Measurements from ENCODE around the gene PACRG.

PACRG gene

GRCh38 chr6:163339466-163339865, 611.7 kb downstream of the PACRG start:
- no peak for TF ChIP-seq POLR2AphosphoS5 (IDR thresholded peaks at IDR 0.05; ENCODE audit: low read depth, low read length)
- TF ChIP-seq POLR2A (IDR thresholded peaks at IDR 0.05; ENCODE audit: low read depth, low read length): no peak
- TF ChIP-seq TAF1 (IDR thresholded peaks at IDR 0.05; ENCODE audit: borderline replicate concordance, low read depth, low read length): no peak
- no peak for DNase-seq (ENCODE audit: insufficient read length)
- FAIRE-seq: no peak

- FAIRE-seq (no peak), DNase-seq (ENCODE audit: insufficient read length) (no peak)
- no peak for TF ChIP-seq POLR2A (IDR thresholded peaks at IDR 0.05; ENCODE audit: low read depth, low read length)
- no peak for TF ChIP-seq TAF1 (IDR thresholded peaks at IDR 0.05; ENCODE audit: borderline replicate concordance, low read depth, low read length)
- TF ChIP-seq POLR2AphosphoS5 (IDR thresholded peaks at IDR 0.05; ENCODE audit: low read depth, low read length): no peak
Measured at GRCh38 chr6:163340201-163340887, 612.6 kb downstream of the PACRG start.

GRCh38 chr6:163341224-163342061, 613.7 kb downstream of the PACRG start:
- FAIRE-seq: no peak
- TF ChIP-seq POLR2AphosphoS5 (IDR thresholded peaks at IDR 0.05; ENCODE audit: low read depth, low read length) (no peak), POLR2A (IDR thresholded peaks at IDR 0.05; ENCODE audit: low read depth, low read length) (no peak), TAF1 (IDR thresholded peaks at IDR 0.05; ENCODE audit: borderline replicate concordance, low read depth, low read length) (no peak)
- DNase-seq (ENCODE audit: insufficient read length): no peak

GRCh38 chr6:163342571-163343539, 615.1 kb downstream of the PACRG start:
- no peak for TF ChIP-seq POLR2AphosphoS5 (IDR thresholded peaks at IDR 0.05; ENCODE audit: low read depth, low read length)
- TF ChIP-seq TAF1 (IDR thresholded peaks at IDR 0.05; ENCODE audit: borderline replicate concordance, low read depth, low read length): no peak
- TF ChIP-seq POLR2A (IDR thresholded peaks at IDR 0.05; ENCODE audit: low read depth, low read length): no peak
- FAIRE-seq: no peak
- no peak for DNase-seq (ENCODE audit: insufficient read length)

- DNase-seq (ENCODE audit: insufficient read length): no peak
- FAIRE-seq: no peak
- TF ChIP-seq POLR2AphosphoS5 (IDR thresholded peaks at IDR 0.05; ENCODE audit: low read depth, low read length) (no peak), TAF1 (IDR thresholded peaks at IDR 0.05; ENCODE audit: borderline replicate concordance, low read depth, low read length) (no peak), POLR2A (IDR thresholded peaks at IDR 0.05; ENCODE audit: low read depth, low read length) (no peak)
Measured at GRCh38 chr6:163343609-163344008, 615.8 kb downstream of the PACRG start.

GRCh38 chr6:163344411-163344810, 616.6 kb downstream of the PACRG start:
- DNase-seq (ENCODE audit: insufficient read length) (no peak), FAIRE-seq (no peak)
- TF ChIP-seq TAF1 (IDR thresholded peaks at IDR 0.05; ENCODE audit: borderline replicate concordance, low read depth, low read length) (no peak), POLR2A (IDR thresholded peaks at IDR 0.05; ENCODE audit: low read depth, low read length) (no peak), POLR2AphosphoS5 (IDR thresholded peaks at IDR 0.05; ENCODE audit: low read depth, low read length) (no peak)

GRCh38 chr6:163345931-163346330, 618.2 kb downstream of the PACRG start:
- TF ChIP-seq POLR2AphosphoS5 (IDR thresholded peaks at IDR 0.05; ENCODE audit: low read depth, low read length): no peak
- TF ChIP-seq POLR2A (IDR thresholded peaks at IDR 0.05; ENCODE audit: low read depth, low read length): no peak
- no peak for TF ChIP-seq TAF1 (IDR thresholded peaks at IDR 0.05; ENCODE audit: borderline replicate concordance, low read depth, low read length)
- FAIRE-seq: no peak

GRCh38 chr6:163346497-163346961, 618.8 kb downstream of the PACRG start:
- no peak for TF ChIP-seq POLR2A (IDR thresholded peaks at IDR 0.05; ENCODE audit: low read depth, low read length)
- TF ChIP-seq TAF1 (IDR thresholded peaks at IDR 0.05; ENCODE audit: borderline replicate concordance, low read depth, low read length): no peak
- no peak for TF ChIP-seq POLR2AphosphoS5 (IDR thresholded peaks at IDR 0.05; ENCODE audit: low read depth, low read length)
- FAIRE-seq: no peak
- no peak for DNase-seq (ENCODE audit: insufficient read length)

More at GRCh38 chr6:163345931-163346330, 618.2 kb downstream of the PACRG start:
- no peak for DNase-seq (ENCODE audit: insufficient read length)

- FAIRE-seq (no peak), DNase-seq (ENCODE audit: insufficient read length) (no peak)
- TF ChIP-seq POLR2A (IDR thresholded peaks at IDR 0.05; ENCODE audit: low read depth, low read length): no peak
- no peak for TF ChIP-seq TAF1 (IDR thresholded peaks at IDR 0.05; ENCODE audit: borderline replicate concordance, low read depth, low read length)
- TF ChIP-seq POLR2AphosphoS5 (IDR thresholded peaks at IDR 0.05; ENCODE audit: low read depth, low read length): no peak
Measured at GRCh38 chr6:163347021-163347446, 619.3 kb downstream of the PACRG start.

- no peak for FAIRE-seq
- DNase-seq (ENCODE audit: insufficient read length): no peak
- TF ChIP-seq POLR2A (IDR thresholded peaks at IDR 0.05; ENCODE audit: low read depth, low read length) (no peak), POLR2AphosphoS5 (IDR thresholded peaks at IDR 0.05; ENCODE audit: low read depth, low read length) (no peak), TAF1 (IDR thresholded peaks at IDR 0.05; ENCODE audit: borderline replicate concordance, low read depth, low read length) (no peak)
Measured at GRCh38 chr6:163348789-163349680, 621.3 kb downstream of the PACRG start.

All from GM12892 (cell line).